Colonic mucosa (tissue), 4 donors: Measurements from ENCODE around the gene ECM2. TPM values are rescaled to one million over a fixed set of nuclear protein-coding genes. Genes with fewer than 3 reads are reported as not detected.

Experiments
- DNase-seq: peaks from one replicate; pipeline ENCODE4 v3.0.0-alpha.2; 2020
- H3K27ac ChIP-seq: fragments of 200-600 bp; one replicate; pipeline ENCODE4 v1.8.0; 2021
- H3K27me3 ChIP-seq: fragments of 200-600 bp; one replicate; pipeline ENCODE4 v1.8.0; 2021
- H3K36me3 ChIP-seq: fragments of 200-600 bp; one replicate; pipeline ENCODE4 v1.8.0; 2021
- H3K4me1 ChIP-seq: fragments of 200-600 bp; one replicate; pipeline ENCODE4 v1.8.0; 2021; ENCODE audit warnings: mild to moderate bottlenecking
- H3K4me3 ChIP-seq: fragments of 200-600 bp; one replicate; pipeline ENCODE4 v1.8.0; 2021
- H3K9ac ChIP-seq, 2 donors: one replicate each; pipeline ENCODE4 v1.7.0; 2013; ENCODE audit warnings: control low read depth in 2 of 2, low read depth in 2 of 2, low read length in 2 of 2
- H3K9me3 ChIP-seq: fragments of 200-600 bp; one replicate; pipeline ENCODE4 v1.8.0; 2021
- intact Hi-C: fragments of 100-400 bp; cut with DNase I; formaldehyde crosslinking; loops from one replicate; pipeline ENCODE4 v1.14.1; 2022
- total RNA-seq, 2 donors: library from RNA; stranded (reverse); fragmentation: NEBNext Ultra II Directional in 1 of 2; extraction: Animal tissue kit (Norgen Biotek cat#: 25700) in 1 of 2; gene quantifications; one replicate each; pipeline ENCODE4 v1.2.1, GENCODE V29; 2021
- TF ChIP-seq, protein P1 (sequence below): fragments of 200-600 bp; IDR thresholded peaks from one replicate; pipeline ENCODE4 v1.8.0; 2022; ENCODE audit warnings: antibody characterized with exemption, mild to moderate bottlenecking
- donor health status: healthy.
- donor health status: DM: no; HTN: no; CAD: no.
- donor health status: DM: no; HTN: no; CAD: no.

The ECM2 gene
- total RNA-seq, 2 donors from 2014 or later: 0.30 to 3.8 TPM

GRCh38 chr9:92488681-92489550, 46.9 kb downstream of the ECM2 start:
- Histone ChIP-seq H3K36me3 (no peaks in the 10 kb centered on the region), H3K4me3 (no peak overlapping the region), H3K4me1 (no peaks in the 10 kb centered on the region), H3K27me3 (no peaks in the 10 kb centered on the region), H3K9ac (no peak overlapping the region), H3K27ac (no peak overlapping the region), H3K9me3 (no peaks in the 10 kb centered on the region)
- intact Hi-C loops: no loop called here
- no peak for DNase-seq
- TF ChIP-seq, protein P1, sequence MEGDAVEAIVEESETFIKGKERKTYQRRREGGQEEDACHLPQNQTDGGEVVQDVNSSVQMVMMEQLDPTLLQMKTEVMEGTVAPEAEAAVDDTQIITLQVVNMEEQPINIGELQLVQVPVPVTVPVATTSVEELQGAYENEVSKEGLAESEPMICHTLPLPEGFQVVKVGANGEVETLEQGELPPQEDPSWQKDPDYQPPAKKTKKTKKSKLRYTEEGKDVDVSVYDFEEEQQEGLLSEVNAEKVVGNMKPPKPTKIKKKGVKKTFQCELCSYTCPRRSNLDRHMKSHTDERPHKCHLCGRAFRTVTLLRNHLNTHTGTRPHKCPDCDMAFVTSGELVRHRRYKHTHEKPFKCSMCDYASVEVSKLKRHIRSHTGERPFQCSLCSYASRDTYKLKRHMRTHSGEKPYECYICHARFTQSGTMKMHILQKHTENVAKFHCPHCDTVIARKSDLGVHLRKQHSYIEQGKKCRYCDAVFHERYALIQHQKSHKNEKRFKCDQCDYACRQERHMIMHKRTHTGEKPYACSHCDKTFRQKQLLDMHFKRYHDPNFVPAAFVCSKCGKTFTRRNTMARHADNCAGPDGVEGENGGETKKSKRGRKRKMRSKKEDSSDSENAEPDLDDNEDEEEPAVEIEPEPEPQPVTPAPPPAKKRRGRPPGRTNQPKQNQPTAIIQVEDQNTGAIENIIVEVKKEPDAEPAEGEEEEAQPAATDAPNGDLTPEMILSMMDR: no peak

DNA sequence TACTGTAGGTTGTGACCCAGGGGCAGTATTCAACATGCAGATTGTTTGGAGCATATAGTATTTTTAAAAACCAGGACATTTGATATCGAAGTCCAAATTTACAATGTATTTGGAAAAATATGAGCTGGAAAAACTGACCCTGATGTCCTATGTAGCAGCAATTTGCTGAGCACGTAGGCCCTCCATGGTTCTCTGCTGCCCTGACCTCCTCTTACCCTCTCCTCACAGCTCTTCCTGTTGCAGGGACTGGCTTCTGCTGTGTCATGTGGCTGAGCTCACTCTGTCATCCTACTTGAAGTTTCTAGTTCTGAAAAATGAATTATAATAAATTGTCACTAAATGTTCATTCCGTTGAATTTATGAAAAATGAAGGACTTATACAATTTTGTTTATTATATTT, 49.4 kb downstream of the ECM2 start:
- DNase-seq: no peak
- no peak overlapping the region for H3K27ac ChIP-seq
- H3K9me3 ChIP-seq: no peaks in the 10 kb centered on the region
- H3K36me3 ChIP-seq: no peaks in the 10 kb centered on the region
- no peaks in the 10 kb centered on the region for H3K27me3 ChIP-seq
- TF ChIP-seq, protein P1: no peak
- H3K4me1 ChIP-seq: no peaks in the 10 kb centered on the region
- H3K4me3 ChIP-seq: no peak overlapping the region
- intact Hi-C loops: no loop called here
- no peak overlapping the region for H3K9ac ChIP-seq

- TF ChIP-seq, protein P1: no peak
- Histone ChIP-seq H3K9ac (no peak overlapping the region), H3K27me3 (no peaks in the 10 kb centered on the region), H3K9me3 (no peaks in the 10 kb centered on the region), H3K27ac (no peak overlapping the region), H3K4me1 (no peaks in the 10 kb centered on the region), H3K36me3 (no peaks in the 10 kb centered on the region), H3K4me3 (no peak overlapping the region)
- intact Hi-C loops: no loop called here
- DNase-seq: no peak
Measured at GRCh38 chr9:92484563-92484962, 51.2 kb downstream of the ECM2 start.

DNA sequence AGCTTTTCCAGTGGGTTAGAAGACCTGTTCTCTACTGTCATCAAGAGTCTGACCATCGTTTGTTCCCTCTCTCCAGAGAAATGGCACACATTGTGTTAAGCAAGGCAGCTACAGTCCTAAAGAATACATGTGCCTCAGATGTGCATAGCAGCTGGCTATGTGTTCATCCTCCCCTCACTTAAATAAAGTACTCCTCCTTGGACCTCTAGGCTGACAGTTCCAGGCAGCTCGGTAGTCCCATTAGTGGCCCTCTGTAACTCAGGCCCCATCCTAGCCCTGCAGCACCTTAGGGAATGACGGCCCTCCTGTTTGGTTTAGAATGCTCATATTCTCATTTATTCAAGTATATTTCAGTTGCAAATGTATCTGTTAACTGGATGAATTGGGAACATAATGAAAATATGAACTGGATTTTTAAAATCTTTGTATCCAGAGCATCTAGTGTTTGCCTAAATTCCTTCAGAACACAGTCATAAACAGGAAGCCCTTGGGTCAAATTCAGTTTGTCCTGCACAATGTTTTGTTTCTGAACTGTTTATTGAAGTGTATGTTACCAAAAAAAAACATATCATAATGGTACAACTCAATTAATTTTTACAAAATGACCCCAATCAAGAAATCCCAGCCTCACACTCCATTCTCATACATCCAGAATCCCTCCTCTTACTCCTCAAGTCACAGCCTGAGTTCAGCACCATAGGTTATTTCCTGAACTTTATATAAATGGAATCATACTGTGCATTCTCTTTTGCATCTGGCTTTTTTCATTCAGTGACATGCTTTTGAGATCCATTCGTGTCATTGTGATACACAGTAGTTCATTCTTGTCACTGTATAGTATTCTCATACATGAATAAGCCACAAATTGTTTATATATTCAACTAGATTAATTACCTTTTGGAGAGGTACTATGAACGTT, 51.9 kb downstream of the ECM2 start:
- Histone ChIP-seq H3K27me3 (no peaks in the 10 kb centered on the region), H3K36me3 (no peaks in the 10 kb centered on the region), H3K4me1 (no peaks in the 10 kb centered on the region), H3K9me3 (no peaks in the 10 kb centered on the region), H3K9ac (no peak overlapping the region), H3K27ac (peak overlapping the region; percentile 18), H3K4me3 (no peak overlapping the region)
- intact Hi-C loops: no loop called here
- no peak for DNase-seq
- TF ChIP-seq, protein P1: no peak

DNA sequence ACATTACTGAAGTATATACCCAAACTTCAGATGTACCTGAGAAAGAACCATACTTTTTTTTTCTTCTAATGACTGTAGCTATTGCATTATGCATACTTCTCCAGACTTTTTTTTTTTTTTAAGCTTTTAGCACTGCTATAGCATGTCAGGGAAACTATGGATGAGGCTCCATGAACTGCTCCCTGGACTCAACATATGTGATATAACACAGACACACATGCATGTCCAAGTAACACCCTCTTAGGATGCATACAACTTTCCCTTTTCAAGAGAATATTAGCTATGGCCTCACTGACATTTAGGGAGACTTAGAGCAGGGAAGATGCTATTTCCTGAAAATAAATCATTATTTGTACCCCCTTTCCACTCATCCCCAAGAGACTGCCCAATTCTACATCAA, 53.0 kb downstream of the ECM2 start:
- no peaks in the 10 kb centered on the region for H3K4me1 ChIP-seq
- TF ChIP-seq, protein P1: no peak
- H3K9me3 ChIP-seq: no peaks in the 10 kb centered on the region
- no peak overlapping the region for H3K9ac ChIP-seq
- H3K36me3 ChIP-seq: no peaks in the 10 kb centered on the region
- intact Hi-C loops: no loop called here
- H3K4me3 ChIP-seq: no peak overlapping the region
- no peak overlapping the region for H3K27ac ChIP-seq
- H3K27me3 ChIP-seq: no peaks in the 10 kb centered on the region
- DNase-seq: no peak
